ENCODE measurements around the gene TREX2. TPM values are rescaled to one million over a fixed set of nuclear protein-coding genes. Genes with fewer than 3 reads are reported as not detected.

The TREX2 gene
- total RNA-seq, 1 experiment from 2014 or later, result 2.9 TPM

DNA sequence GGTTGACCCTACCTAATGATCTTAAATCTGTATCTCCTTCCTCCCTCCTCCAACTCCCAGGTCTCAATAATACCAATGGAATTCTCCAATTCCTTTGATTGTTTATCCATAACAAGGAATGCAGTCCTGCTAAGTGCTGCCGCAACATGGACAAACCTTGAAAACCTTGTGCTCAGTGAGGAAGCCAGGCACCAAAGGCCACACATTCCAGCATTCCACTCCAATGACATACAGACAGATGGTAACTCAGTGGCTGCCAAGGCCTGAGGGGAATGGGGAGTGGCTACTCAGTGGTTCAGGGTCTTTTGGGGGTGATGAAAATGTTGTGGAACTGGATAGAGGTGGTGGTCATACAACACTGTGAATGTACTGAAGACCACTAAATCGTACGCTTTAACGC is 14.1 kb upstream of the TREX2 start:
- Histone ChIP-seq H3K4me1 (ENCODE audit: control insufficient read depth in 1 of 2, insufficient read depth in 2 of 2, low read length in 2 of 2) (no peaks in the 10 kb centered on the region), H3K79me2 (ENCODE audit: insufficient read depth, low read length) (no peaks in the 10 kb centered on the region), H3K36me3 (ENCODE audit: control insufficient read depth in 1 of 2, insufficient read depth in 2 of 2, low read length in 2 of 2) (0 out of 4 replicates have a peak, but pooled peaks cover 0 to 3% of the 10 kb centered on the region in 2 experiments), H3K9ac (ENCODE audit: low read length) (no peak overlapping the region), H3K9me2 (ENCODE audit: insufficient read depth) (no peaks in the 10 kb centered on the region), H3K4me3 (replicated peaks in 1 of 2; ENCODE audit: low read depth in 1 of 2, low read length in 2 of 2) (no peak overlapping the region), H3K27ac (ENCODE audit: low read depth, low read length) (no peak overlapping the region), H3K4me2 (ENCODE audit: low read length) (no peak overlapping the region), H4K20me1 (ENCODE audit: insufficient read depth) (no peaks in the 10 kb centered on the region), H3K27me3 (ENCODE audit: insufficient read depth, low read length) (no peaks in the 10 kb centered on the region), H3K9me3 (ENCODE audit: control insufficient read depth in 1 of 2, insufficient read depth in 1 of 2, low read depth in 1 of 2, low read length in 2 of 2) (no peaks in the 10 kb centered on the region), H2AFZ (ENCODE audit: low read depth, low read length, poor library complexity, severe bottlenecking) (no peak overlapping the region)
- POLR2A ChIA-PET, result no interaction called here
- TF ChIP-seq FOSL1 (IDR thresholded peaks at IDR 0.05; ENCODE audit: low read depth) (no peak), MAX (IDR thresholded peaks at IDR 0.05) (no peak), ELF1 (IDR thresholded peaks at IDR 0.05; ENCODE audit: borderline replicate concordance, low read depth) (no peak), EZH2 (IDR thresholded peaks at IDR 0.05) (no peak), CEBPB (IDR thresholded peaks at IDR 0.05; ENCODE audit: low read depth) (no peak), SRF (IDR thresholded peaks at IDR 0.05; ENCODE audit: low read depth) (no peak), TCF7L2 (IDR thresholded peaks at IDR 0.05; ENCODE audit: borderline replicate concordance, extremely low read depth, insufficient read depth, insufficient read length) (no peak), YY1 (IDR thresholded peaks at IDR 0.05; ENCODE audit: extremely low read depth, insufficient replicate concordance, low read depth, low read length) (no peak), EGR1 (IDR thresholded peaks at IDR 0.05; ENCODE audit: low read depth) (no peak), SIN3A (IDR thresholded peaks at IDR 0.05; ENCODE audit: low read depth) (no peak), EZH2phosphoT487 (IDR thresholded peaks at IDR 0.05; ENCODE audit: borderline replicate concordance) (no peak), RAD21 (IDR thresholded peaks at IDR 0.05; ENCODE audit: low read depth) (no peak), ZFX (IDR thresholded peaks at IDR 0.05) (no peak), JUND (IDR thresholded peaks at IDR 0.05) (no peak), POLR2A (IDR thresholded peaks at IDR 0.05; ENCODE audit: borderline replicate concordance, extremely low read depth, insufficient read depth, insufficient read length) (no peak), ZNF274 (IDR thresholded peaks at IDR 0.05; ENCODE audit: low read depth, low read length) (no peak), REST (IDR thresholded peaks at IDR 0.05; ENCODE audit: low read depth) (no peak), SP1 (IDR thresholded peaks at IDR 0.05; ENCODE audit: low read depth) (no peak)
- TF ChIP-seq, protein P1, sequence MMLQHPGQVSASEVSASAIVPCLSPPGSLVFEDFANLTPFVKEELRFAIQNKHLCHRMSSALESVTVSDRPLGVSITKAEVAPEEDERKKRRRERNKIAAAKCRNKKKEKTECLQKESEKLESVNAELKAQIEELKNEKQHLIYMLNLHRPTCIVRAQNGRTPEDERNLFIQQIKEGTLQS (IDR thresholded peaks at IDR 0.05), result no peak
- TF ChIP-seq, protein P2, sequence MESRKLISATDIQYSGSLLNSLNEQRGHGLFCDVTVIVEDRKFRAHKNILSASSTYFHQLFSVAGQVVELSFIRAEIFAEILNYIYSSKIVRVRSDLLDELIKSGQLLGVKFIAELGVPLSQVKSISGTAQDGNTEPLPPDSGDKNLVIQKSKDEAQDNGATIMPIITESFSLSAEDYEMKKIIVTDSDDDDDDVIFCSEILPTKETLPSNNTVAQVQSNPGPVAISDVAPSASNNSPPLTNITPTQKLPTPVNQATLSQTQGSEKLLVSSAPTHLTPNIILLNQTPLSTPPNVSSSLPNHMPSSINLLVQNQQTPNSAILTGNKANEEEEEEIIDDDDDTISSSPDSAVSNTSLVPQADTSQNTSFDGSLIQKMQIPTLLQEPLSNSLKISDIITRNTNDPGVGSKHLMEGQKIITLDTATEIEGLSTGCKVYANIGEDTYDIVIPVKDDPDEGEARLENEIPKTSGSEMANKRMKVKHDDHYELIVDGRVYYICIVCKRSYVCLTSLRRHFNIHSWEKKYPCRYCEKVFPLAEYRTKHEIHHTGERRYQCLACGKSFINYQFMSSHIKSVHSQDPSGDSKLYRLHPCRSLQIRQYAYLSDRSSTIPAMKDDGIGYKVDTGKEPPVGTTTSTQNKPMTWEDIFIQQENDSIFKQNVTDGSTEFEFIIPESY (IDR thresholded peaks at IDR 0.05; ENCODE audit: extremely low read depth, insufficient replicate concordance, low read length), result no peak
- BruUV-seq (replicated peaks), result no TSS peak
- RAD21 ChIA-PET (ENCODE audit: low non-redundant PET in 1 of 2, low total read pairs in 2 of 2, uncharacterized antibody in 2 of 2, unreplicated experiment in 2 of 2), result no interaction called here
- intact Hi-C loops (cut with micrococcal nuclease), result no loop called here
- DNase-seq (ENCODE audit: low read depth, low spot score), result no peak
- CTCF ChIA-PET, result interaction anchor here (1.5 kb wide), 2 partner anchors 11 to 47 kb away, joined by 3 to 15 read pairs; partner anchors contain the start of gene HAUS7
- no peak for ATAC-seq
